MM.1S (cell line): ENCODE measurements around the gene WDR4.

Experiments used
- CTCF ChIP-seq: fragments of 300-600 bp; sonication (generic); IDR thresholded peaks from 2 replicates; pipeline ENCODE4 v1.5.1; 2016; ENCODE audit warnings: antibody characterized with exemption, low read length, mixed read lengths
- EZH2 ChIP-seq: fragments of 300-600 bp; sonication (generic); optimal IDR thresholded peaks from 2 replicates; pipeline ENCODE3; 2017; ENCODE audit warnings: low read depth, mild to moderate bottlenecking, antibody characterized with exemption, low read length, mixed read lengths
- EZH2phosphoT487 ChIP-seq: fragments of 300-600 bp; sonication (generic); IDR thresholded peaks from 2 replicates; pipeline ENCODE4 v1.6.1; 2018; ENCODE audit warnings: antibody characterized with exemption, low read length

DNA sequence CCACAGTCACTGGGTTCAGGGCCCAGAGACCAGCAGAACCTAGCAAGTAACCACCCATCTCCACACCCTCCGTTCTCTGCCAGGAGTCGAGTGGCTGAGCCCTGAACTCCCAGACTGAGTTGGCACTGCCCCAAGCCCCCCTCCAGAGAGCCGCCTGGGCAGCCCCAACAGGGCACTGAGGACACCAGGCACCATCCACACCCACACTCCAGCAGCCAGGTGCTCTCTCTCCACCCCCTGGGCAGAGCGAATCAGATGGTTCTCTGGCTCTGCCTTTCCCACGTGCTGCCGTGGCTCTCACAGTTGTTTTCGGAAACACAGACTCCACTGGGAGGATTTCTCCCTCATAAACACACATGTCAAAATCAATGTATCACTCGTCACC, 13.6 kb downstream of the WDR4 start:
- TF ChIP-seq CTCF (no peak), EZH2 (no peak), EZH2phosphoT487 (no peak)
